K562 (cell line): ENCODE measurements around the gene FGGY. TPM values are rescaled to one million over a fixed set of nuclear protein-coding genes. Genes with fewer than 3 reads are reported as not detected.

Experiments used
- ATAC-seq: fragments of 200-7000 bp; cut with Tn5 transposase; 3 replicates; pipeline ENCODE4 v1.9.1; 2020; ENCODE audit warnings: moderate library complexity
- BruUV-seq: library from RNA; stranded (reverse); fragments of 400-500 nt; replicated peaks from 2 replicates; lab custom pipeline; 2021; lab: Mats Ljungman, UMichigan
- CTCF ChIA-PET: fragments of 300-600 bp; formaldehyde crosslinking; extraction: SDS; loops from one replicate; lab custom pipeline; 2021; ENCODE audit warnings: low intra/inter-chr PET ratio; lab: Yijun Ruan, JAX
- POLR2A ChIA-PET: fragments of 300-600, 350-650 bp; sonication (Branson Sonifier 250); formaldehyde crosslinking; extraction: SDS; loops from one replicate; lab custom pipeline; 2021; ENCODE audit warnings: antibody characterized with exemption, inconsistent platforms; lab: Yijun Ruan, JAX
- DNase-seq, 4 experiments: peaks; one replicate each; pipeline versions ENCODE4 v3.0.0 to v3.0.0-alpha.2; 2011 to 2018; ENCODE audit warnings: low spot score in 3 of 4, mixed read lengths in 3 of 4; ENCODE audit errors: extremely low read depth in 1 of 4
- FAIRE-seq: peaks from 2 replicates; lab custom pipeline; 2011; peaks lifted over from hg19 to GRCh38; lab: Jason Lieb, UNC
- H2AFZ ChIP-seq: 2 replicates; pipeline ENCODE4 v1.6.0; 2011; ENCODE audit warnings: low read depth, low read length, control low read depth, inconsistent platforms
- H3K27ac ChIP-seq: fragments of 200-600 bp; 3 replicates; pipeline ENCODE4 v1.8.0; 2011; ENCODE audit warnings: low read depth, mild to moderate bottlenecking, control low read depth, inconsistent platforms, low read length, moderate library complexity, mixed read lengths; ENCODE audit errors: extremely low read depth
- H3K27me3 ChIP-seq, 2 experiments: fragments of 300-600 bp in 1 of 2; 2 replicates in 1 of 2; 3 replicates in 1 of 2; pipeline versions ENCODE4 v1.6.0 to v1.8.0; 2011; ENCODE audit warnings: inconsistent platforms in 2 of 2, low read length in 2 of 2, mild to moderate bottlenecking in 1 of 2, mixed read lengths in 1 of 2, moderate library complexity in 1 of 2; ENCODE audit not compliant: control insufficient read depth in 2 of 2, insufficient read depth in 2 of 2
- H3K36me3 ChIP-seq: fragments of 300-600 bp; 3 replicates; pipeline ENCODE4 v1.8.0; 2011; ENCODE audit warnings: mild to moderate bottlenecking, low read length, inconsistent platforms; ENCODE audit not compliant: control insufficient read depth, insufficient read depth
- H3K4me1 ChIP-seq, 2 experiments: fragments of 200-600 bp in 1 of 2; replicated peaks in 1 of 2; 2 replicates in 1 of 2; 3 replicates in 1 of 2; pipeline versions ENCODE4 v1.5.1 to v1.8.0; 2011; ENCODE audit warnings: inconsistent platforms in 2 of 2, low read length in 2 of 2, mild to moderate bottlenecking in 1 of 2, mixed read lengths in 1 of 2, moderate library complexity in 1 of 2; ENCODE audit not compliant: control insufficient read depth in 2 of 2, insufficient read depth in 2 of 2
- H3K4me2 ChIP-seq: 2 replicates; pipeline ENCODE4 v1.6.1; 2011; ENCODE audit warnings: low read length, control low read depth, inconsistent platforms, mixed read lengths; ENCODE audit not compliant: insufficient read depth
- H3K4me3 ChIP-seq: fragments of 200-600 bp; sonication (generic), shearing (Covaris generic); 2 replicates; pipeline ENCODE4 v1.5.1; 2016; ENCODE audit warnings: control low read depth, inconsistent platforms
- H3K79me2 ChIP-seq: fragments of 200-600 bp; 3 replicates; pipeline ENCODE4 v1.8.0; 2011; ENCODE audit warnings: low read length, inconsistent platforms; ENCODE audit not compliant: control insufficient read depth, insufficient read depth
- H3K9ac ChIP-seq, 2 experiments: 2 replicates each; pipeline versions ENCODE4 v1.6.0 to v1.6.1; 2011; ENCODE audit warnings: low read depth in 2 of 2, low read length in 2 of 2, control low read depth in 1 of 2, inconsistent platforms in 1 of 2, mild to moderate bottlenecking in 1 of 2, mixed read lengths in 1 of 2; ENCODE audit not compliant: insufficient read depth in 1 of 2
- H3K9me1 ChIP-seq: one replicate; pipeline ENCODE4 v1.6.0; 2011; ENCODE audit warnings: inconsistent platforms, mild to moderate bottlenecking, low read length, moderate library complexity; ENCODE audit not compliant: control insufficient read depth, insufficient read depth
- H3K9me3 ChIP-seq: replicated peaks from 2 replicates; pipeline ENCODE4 v1.5.1; 2011; ENCODE audit warnings: low read depth, low read length, inconsistent platforms; ENCODE audit not compliant: control insufficient read depth, insufficient read depth
- H4K20me1 ChIP-seq: replicated peaks from 2 replicates; pipeline ENCODE4 v1.6.1; 2011; ENCODE audit warnings: low read length, inconsistent platforms, mixed read lengths; ENCODE audit not compliant: control insufficient read depth, insufficient read depth
- ARHGAP35 ChIP-seq: fragments of 450-650 bp; IDR thresholded peaks from 2 replicates; pipeline ENCODE4 v1.6.1; 2018; ENCODE audit not compliant: partially characterized antibody
- BRF1 ChIP-seq: IDR thresholded peaks from 3 replicates; pipeline ENCODE4 v1.6.1; 2011; ENCODE audit warnings: borderline replicate concordance, mild to moderate bottlenecking; ENCODE audit not compliant: insufficient read length; ENCODE audit errors: extremely low read depth
- CBFB ChIP-seq: sonication (generic); formaldehyde crosslinking; IDR thresholded peaks from 2 replicates; pipeline ENCODE4 v1.4.0; 2020; ENCODE audit warnings: mild to moderate bottlenecking, missing genetic modification reagents
- CHCHD3 ChIP-seq: fragments of 250-450 bp; sonication (Bioruptor Pico); IDR thresholded peaks from 2 replicates; pipeline ENCODE4 v2.1.2; 2022; ENCODE audit warnings: mild to moderate bottlenecking
- EP300 ChIP-seq: IDR thresholded peaks from 2 replicates; pipeline ENCODE4 v1.6.1; 2012; ENCODE audit warnings: low read length, improper control_type of control experiment
- KLF1 ChIP-seq: fragments of 450-650 bp; IDR thresholded peaks from 2 replicates; pipeline ENCODE4 v1.6.1; 2016; ENCODE audit warnings: missing genetic modification characterization, missing compliant biosample characterization
- MAX ChIP-seq: sonication (generic); formaldehyde crosslinking; IDR thresholded peaks from 2 replicates; pipeline ENCODE4 v1.9.0; 2022; ENCODE audit warnings: mild to moderate bottlenecking, missing genetic modification reagents
- MCM3 ChIP-seq: fragments of 450-650 bp; IDR thresholded peaks from 2 replicates; pipeline ENCODE4 v1.6.1; 2016
- PHB ChIP-seq: fragments of 250-450 bp; sonication (Bioruptor Pico); IDR thresholded peaks from 2 replicates; pipeline ENCODE4 v1.5.0; 2021
- PHF20 ChIP-seq: fragments of 450-650 bp; IDR thresholded peaks from 2 replicates; pipeline ENCODE4 v1.6.1; 2018; ENCODE audit not compliant: partially characterized antibody
- POLR2H ChIP-seq: IDR thresholded peaks from 2 replicates; pipeline ENCODE4 v1.6.1; 2016; ENCODE audit warnings: missing genetic modification characterization, low read depth, mild to moderate bottlenecking, control low read depth, missing compliant biosample characterization, moderate library complexity
- RB1 ChIP-seq: fragments of 450-650 bp; IDR thresholded peaks from 2 replicates; pipeline ENCODE4 v1.6.1; 2017; ENCODE audit warnings: low read depth, mild to moderate bottlenecking
- ZBTB5 ChIP-seq: fragments of 450-650 bp; IDR thresholded peaks from 2 replicates; pipeline ENCODE4 v1.6.1; 2017; ENCODE audit warnings: antibody characterized with exemption
- ZFP36 ChIP-seq: fragments of 150-350 bp; IDR thresholded peaks from 2 replicates; pipeline ENCODE4 v1.6.1; 2018; ENCODE audit warnings: low read length, low read depth; ENCODE audit not compliant: partially characterized antibody
- ZNF24 ChIP-seq: fragments of 450-650 bp; IDR thresholded peaks from 2 replicates; pipeline ENCODE4 v1.6.1; 2016
- ZNF589 ChIP-seq: fragments of 200-800 bp; sonication (Bioruptor generic); IDR thresholded peaks from 2 replicates; pipeline ENCODE4 v1.6.1; 2016; ENCODE audit warnings: low read depth, missing genetic modification characterization, missing compliant biosample characterization
- ZNF696 ChIP-seq: fragments of 250-450 bp; sonication (Bioruptor Pico); conservative IDR thresholded peaks from 2 replicates; pipeline ENCODE4 v1.4.0; 2020; ENCODE audit warnings: mild to moderate bottlenecking, moderate library complexity
- ZZZ3 ChIP-seq: fragments of 450-650 bp; IDR thresholded peaks from 2 replicates; pipeline ENCODE4 v1.6.1; 2016; ENCODE audit warnings: antibody characterized with exemption, mild to moderate bottlenecking, moderate library complexity
- WGBS: fragments of 100-300 bp; shearing (Covaris generic); methylation state at CpG from one replicate; pipeline ENCODE4 v1.1.6; 2016; ENCODE audit warnings: low coverage, mixed read lengths; ENCODE audit not compliant: insufficient coverage; ENCODE audit errors: missing lambda C conversion rate; 5-methylcytosine and 5-hydroxymethylcytosine counted together
- in situ Hi-C: fragments of 300-500 bp; cut with MboI; formaldehyde crosslinking; loops from 4 replicates; pipeline ENCODE4 v1.15.0; 2018; ENCODE audit warnings: inconsistent platforms, mixed read lengths
- intact Hi-C: fragments of 100-400 bp; cut with micrococcal nuclease; formaldehyde crosslinking; loops from 2 replicates; pipeline ENCODE4 v1.14.2; 2022
- polyA plus RNA-seq, 8 experiments: library from polyadenylated mRNA; depleted of rRNA in 4 of 8; stranded (reverse) in 5 of 8; unstranded in 3 of 8; fragments of >200 nt; fragmentation: Nextera tagmentation in 2 of 8; fragmentation: Illumina TruSeq in 1 of 8; extraction: Ambion mirVana in 2 of 8; extraction: Trizol in 1 of 8; gene quantifications; 2 replicates each; pipeline versions ENCODE4 v1.2.1 to v1.2.3, GENCODE V29; 2011 to 2014; ENCODE audit warnings: inconsistent platforms in 1 of 8, missing spikeins in 1 of 8
- total RNA-seq, 7 experiments: library from RNA; depleted of rRNA in 6 of 7; stranded (reverse); fragments of >200 nt in 6 of 7; fragmentation: Illumina TruSeq in 2 of 7; extraction: Trizol in 2 of 7; gene quantifications; 2 replicates each; pipeline versions ENCODE4 v1.2.1 to v1.2.3, GENCODE V29; 2011 to 2021; ENCODE audit warnings: low replicate concordance in 1 of 7

The FGGY gene
- total and polyA plus RNA-seq, 9 of the 15 experiments (the other 6 are each of a cell fraction or from before 2014, with no cell fraction given), result 9.7 to 19.2 (median 12.6) TPM

- no peaks in the 10 kb centered on the region for H3K36me3 ChIP-seq
- ATAC-seq (no peak), DNase-seq (no peak), FAIRE-seq (no peak)
- intact Hi-C loops (no loop called here), in situ Hi-C loops (no loop called here)
- H3K4me3 ChIP-seq, result no peak overlapping the region
- ChIA-PET POLR2A (interaction anchor here (0.5 kb wide), 1 partner anchor 10 kb away, joined by 3 read pairs; no protein-coding TSS in a partner anchor), CTCF (no interaction called here)
- no peak overlapping the region for H2AFZ ChIP-seq
- H3K9ac ChIP-seq, result no peak overlapping the region
- no peaks in the 10 kb centered on the region for H3K9me3 ChIP-seq
- no peaks in the 10 kb centered on the region for H3K27me3 ChIP-seq
- peaks cover 0 to 4% of the 10 kb centered on the region in 2 experiments; a peak in 1 of 5 replicates for H3K4me1 ChIP-seq
- no peaks in the 10 kb centered on the region for H3K79me2 ChIP-seq
- H4K20me1 ChIP-seq, result no peaks in the 10 kb centered on the region
- no peak for TF ChIP-seq PHB (CRISPR knock-in tag)
- TF ChIP-seq MCM3, result no peak
- TF ChIP-seq ZNF24, result no peak
- TF ChIP-seq ARHGAP35, result no peak
- no peak overlapping the region for H3K27ac ChIP-seq
- no TSS peak for BruUV-seq
- H3K4me2 ChIP-seq, result no peak overlapping the region
- H3K9me1 ChIP-seq, result no peaks in the 10 kb centered on the region
Observed at GRCh38 chr1:59516881-59517280, 220.0 kb downstream of the FGGY start.

GRCh38 chr1:59520194-59520593, 223.3 kb downstream of the FGGY start:
- H3K9ac ChIP-seq, result no peak overlapping the region
- H3K4me2 ChIP-seq, result no peak overlapping the region
- peaks cover 0 to 4% of the 10 kb centered on the region in 2 experiments; a peak in 1 of 5 replicates for H3K4me1 ChIP-seq
- in situ Hi-C loops, result no loop called here
- no TSS peak for BruUV-seq
- no peaks in the 10 kb centered on the region for H4K20me1 ChIP-seq
- ChIA-PET POLR2A (no interaction called here), CTCF (no interaction called here)
- H3K36me3 ChIP-seq, result no peaks in the 10 kb centered on the region
- H2AFZ ChIP-seq, result no peak overlapping the region
- H3K4me3 ChIP-seq, result no peak overlapping the region
- no peaks in the 10 kb centered on the region for H3K9me3 ChIP-seq
- H3K79me2 ChIP-seq, result no peaks in the 10 kb centered on the region
- DNase-seq (no peak), ATAC-seq (no peak), FAIRE-seq (no peak)
- no peak overlapping the region for H3K27ac ChIP-seq
- intact Hi-C loops, result no loop called here
- H3K9me1 ChIP-seq, result no peaks in the 10 kb centered on the region
- 10% methylated on average over 2 of the region's 3 CpGs for WGBS
- no peaks in the 10 kb centered on the region; a peak in 1 of 5 replicates for H3K27me3 ChIP-seq
- TF ChIP-seq CHCHD3 (CRISPR knock-in tag) (no peak), ZNF696 (CRISPR knock-in tag) (no peak), PHF20 (no peak), ZNF589 (no peak), BRF1 (no peak), ZBTB5 (no peak), MAX (CRISPR knock-in tag) (no peak), KLF1 (tag) (no peak), ZFP36 (no peak), EP300 (no peak), CBFB (no peak), RB1 (no peak), ZZZ3 (no peak), POLR2H (tag) (no peak)
